Ectodermal cell (in vitro differentiated cells): ENCODE data around the gene ARHGEF38.
A peak's percentile ranks its signal among the peaks of the same experiment; 100 is the strongest.

Experiments used
- H3K27ac ChIP-seq: 2 replicates; pipeline ENCODE4 v1.7.0; 2013; ENCODE audit warnings: mild to moderate bottlenecking, low read depth, low read length; ENCODE audit not compliant: insufficient read depth, poor library complexity, severe bottlenecking
- H3K27me3 ChIP-seq: 2 replicates; pipeline ENCODE4 v1.7.0; 2013; ENCODE audit warnings: mild to moderate bottlenecking, low read length; ENCODE audit not compliant: insufficient read depth, control insufficient read depth, poor library complexity, severe bottlenecking
- H3K36me3 ChIP-seq: one replicate; pipeline ENCODE4 v1.7.0; 2013; ENCODE audit warnings: low read length; ENCODE audit not compliant: control insufficient read depth, insufficient read depth
- H3K4me1 ChIP-seq: one replicate; pipeline ENCODE4 v1.7.0; 2013; ENCODE audit warnings: low read length; ENCODE audit not compliant: control insufficient read depth, insufficient read depth
- H3K4me3 ChIP-seq: 2 replicates; pipeline ENCODE4 v1.7.0; 2013; ENCODE audit warnings: low read depth, low read length, control low read depth; ENCODE audit not compliant: insufficient read depth
- H3K9me3 ChIP-seq: 2 replicates; pipeline ENCODE4 v1.7.0; 2013; ENCODE audit warnings: mild to moderate bottlenecking, low read length, moderate library complexity; ENCODE audit not compliant: control insufficient read depth
- WGBS, 2 experiments: methylation state at CpG; one replicate each; pipeline ENCODE4 v1.1.7; 2013; ENCODE audit warnings: missing lambda C conversion rate in 2 of 2; 5-methylcytosine and 5-hydroxymethylcytosine counted together

ARHGEF38 gene

DNA sequence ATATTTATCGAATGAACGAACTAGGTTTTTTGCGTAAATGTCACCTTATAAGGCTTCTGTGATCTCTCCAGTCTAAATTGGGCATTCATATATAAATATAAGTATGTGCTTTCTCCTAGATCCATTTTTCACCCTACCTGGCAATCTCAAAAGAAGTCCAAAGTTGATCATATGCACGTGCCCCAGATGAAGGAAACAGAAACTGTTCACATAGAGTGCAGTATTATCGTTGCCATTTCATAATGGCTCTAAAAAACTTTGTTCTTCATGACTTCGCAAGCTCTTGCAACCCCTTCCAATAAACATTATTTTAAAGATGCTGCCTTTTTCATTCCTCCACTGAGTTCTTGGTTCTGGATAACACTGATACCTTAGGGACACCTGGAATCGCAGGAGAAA lies 155.4 kb downstream of the ARHGEF38 start:
- Histone ChIP-seq H3K9me3 (no peaks in the 10 kb centered on the region), H3K4me1 (peaks cover 4% of the 10 kb centered on the region), H3K27me3 (no peaks in the 10 kb centered on the region), H3K36me3 (no peaks in the 10 kb centered on the region), H3K4me3 (peak overlapping the region; percentile 95), H3K27ac (peak overlapping the region; percentile 82)
- WGBS, 2 experiments, result 40 to 44% methylated on average over 6 to 7 of the region's 7 CpGs

DNA sequence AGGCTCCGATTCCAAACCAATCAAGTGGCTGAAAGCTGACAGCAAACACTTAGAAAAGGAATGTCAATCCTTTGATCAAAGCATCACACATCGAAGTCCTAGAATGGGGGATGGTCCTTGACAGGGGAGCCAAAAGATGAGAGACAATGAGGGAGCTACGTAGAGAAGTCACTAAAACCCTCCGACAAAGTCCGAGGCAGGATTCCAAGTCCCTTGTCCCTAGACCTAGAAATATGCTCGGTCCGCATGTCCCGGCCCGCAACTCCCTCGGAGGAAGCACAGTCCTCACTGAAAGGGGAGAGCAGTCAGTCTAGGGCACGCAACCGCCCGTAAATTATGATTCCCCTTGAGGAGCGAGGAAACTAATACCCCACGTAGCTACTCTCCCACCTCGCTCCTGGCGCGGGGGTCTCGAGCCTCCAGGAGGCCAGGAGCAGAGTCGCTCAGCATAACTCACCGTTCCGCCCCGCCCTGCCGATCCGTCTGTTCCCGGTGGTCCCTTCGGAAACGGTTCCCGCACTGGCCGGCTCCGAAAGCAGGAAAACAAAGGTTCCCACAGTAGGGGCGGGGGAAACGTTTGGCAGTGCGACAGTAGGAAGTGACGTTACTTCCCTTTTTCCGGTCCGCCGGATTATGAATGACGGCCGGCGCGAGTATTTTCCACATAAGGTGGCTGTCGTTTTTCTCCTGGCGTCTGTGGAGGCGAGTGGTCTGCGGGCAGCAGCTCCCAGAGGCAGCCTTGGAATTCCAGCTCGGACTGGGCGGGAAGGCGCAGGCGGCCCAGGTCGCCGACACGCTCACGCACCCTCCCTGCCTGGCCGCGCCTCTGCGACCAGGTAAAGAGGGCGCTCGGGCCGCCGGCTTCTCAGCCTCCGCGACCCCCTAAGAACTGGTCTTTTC lies 156.0 kb downstream of the ARHGEF38 start, which contains the start of the genes GSTCD and INTS12:
Gene GSTCD, plus strand, starts transcription at position 604 of the 900 bp plus-strand sequence. CDS start 8,830 bp downstream, outside the sequence.
Gene INTS12, minus strand, starts transcription at position 509 of the 900 bp plus-strand sequence. CDS start 8,684 bp downstream, outside the sequence.
- Histone ChIP-seq H3K4me1 (peaks cover 4% of the 10 kb centered on the region), H3K36me3 (no peaks in the 10 kb centered on the region), H3K9me3 (no peaks in the 10 kb centered on the region), H3K27ac (peak within 1 kb of the TSS; percentile 88), H3K27me3 (no peaks in the 10 kb centered on the region), H3K4me3 (peak within 1 kb of the TSS; percentile 95)
- 0% methylated on average over 63 of the region's 63 CpGs for WGBS, 2 experiments

- Histone ChIP-seq H3K9me3 (no peaks in the 10 kb centered on the region), H3K4me3 (peak overlapping the region; percentile 95), H3K27ac (peak overlapping the region; percentile 88), H3K27me3 (no peaks in the 10 kb centered on the region), H3K4me1 (peaks cover 4% of the 10 kb centered on the region), H3K36me3 (no peaks in the 10 kb centered on the region)
- WGBS, 2 experiments, result 0% methylated on average over 10 to 11 of the region's 11 CpGs
These were observed 156.6 kb downstream of the ARHGEF38 start for GRCh38 chr4:105709081-105709450.

GRCh38 chr4:105710012-105710600 lies 157.7 kb downstream of the ARHGEF38 start:
- 67 to 79% methylated on average over 11 to 16 of the region's 16 CpGs for WGBS, 2 experiments
- Histone ChIP-seq H3K27ac (no peak overlapping the region), H3K4me3 (peak overlapping the region; percentile 95), H3K36me3 (no peaks in the 10 kb centered on the region), H3K9me3 (no peaks in the 10 kb centered on the region), H3K27me3 (no peaks in the 10 kb centered on the region), H3K4me1 (peaks cover 4% of the 10 kb centered on the region)

DNA sequence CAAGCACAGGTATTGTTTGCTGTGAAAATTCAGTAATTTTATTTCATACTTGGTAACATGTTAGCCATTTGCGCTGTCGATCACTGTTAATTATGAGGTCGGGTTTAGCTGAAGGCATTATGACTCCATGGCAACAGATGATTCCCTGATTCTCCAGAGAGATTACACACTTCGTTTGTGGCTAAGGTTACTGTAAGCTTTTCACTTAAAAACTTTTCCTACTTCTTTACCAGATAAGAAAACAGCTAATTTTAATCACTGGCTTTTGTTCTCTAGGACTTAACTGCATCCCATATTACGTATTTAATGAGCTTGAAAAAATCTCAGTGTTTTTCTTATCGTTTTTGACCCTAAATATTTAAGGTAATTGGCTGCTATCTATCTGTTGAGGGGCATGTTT lies 158.3 kb downstream of the ARHGEF38 start:
- 92 to 95% methylated on average over 6 of the region's 6 CpGs for WGBS, 2 experiments
- H3K36me3 ChIP-seq, result no peaks in the 10 kb centered on the region
- no peak overlapping the region for H3K4me3 ChIP-seq
- H3K27me3 ChIP-seq, result no peaks in the 10 kb centered on the region
- no peaks in the 10 kb centered on the region for H3K9me3 ChIP-seq
- no peak overlapping the region for H3K27ac ChIP-seq
- H3K4me1 ChIP-seq, result peaks cover 4% of the 10 kb centered on the region

- no peaks in the 10 kb centered on the region for H3K9me3 ChIP-seq
- no peak overlapping the region for H3K27ac ChIP-seq
- WGBS, 2 experiments, result 93 to 99% methylated on average over 2 of the region's 2 CpGs
- H3K4me1 ChIP-seq, result no peaks in the 10 kb centered on the region
- H3K36me3 ChIP-seq, result no peaks in the 10 kb centered on the region
- no peaks in the 10 kb centered on the region for H3K27me3 ChIP-seq
- no peak overlapping the region for H3K4me3 ChIP-seq
These were observed 160.3 kb downstream of the ARHGEF38 start for GRCh38 chr4:105712766-105713165.

- Histone ChIP-seq H3K4me1 (no peaks in the 10 kb centered on the region), H3K27ac (no peak overlapping the region), H3K9me3 (no peaks in the 10 kb centered on the region), H3K36me3 (no peaks in the 10 kb centered on the region), H3K27me3 (no peaks in the 10 kb centered on the region), H3K4me3 (no peak overlapping the region)
- whole genome bisulfite sequencing, 2 experiments, result 91 to 93% methylated on average over 5 of the region's 5 CpGs
These were observed 161.7 kb downstream of the ARHGEF38 start for GRCh38 chr4:105714071-105714521.

GRCh38 chr4:105714932-105715331 lies 162.5 kb downstream of the ARHGEF38 start:
- Histone ChIP-seq H3K9me3 (no peaks in the 10 kb centered on the region), H3K4me1 (no peaks in the 10 kb centered on the region), H3K27ac (no peak overlapping the region), H3K4me3 (no peak overlapping the region), H3K36me3 (no peaks in the 10 kb centered on the region), H3K27me3 (no peaks in the 10 kb centered on the region)
- 81 to 88% methylated on average over 1 of the region's 1 CpG for WGBS, 2 experiments

DNA sequence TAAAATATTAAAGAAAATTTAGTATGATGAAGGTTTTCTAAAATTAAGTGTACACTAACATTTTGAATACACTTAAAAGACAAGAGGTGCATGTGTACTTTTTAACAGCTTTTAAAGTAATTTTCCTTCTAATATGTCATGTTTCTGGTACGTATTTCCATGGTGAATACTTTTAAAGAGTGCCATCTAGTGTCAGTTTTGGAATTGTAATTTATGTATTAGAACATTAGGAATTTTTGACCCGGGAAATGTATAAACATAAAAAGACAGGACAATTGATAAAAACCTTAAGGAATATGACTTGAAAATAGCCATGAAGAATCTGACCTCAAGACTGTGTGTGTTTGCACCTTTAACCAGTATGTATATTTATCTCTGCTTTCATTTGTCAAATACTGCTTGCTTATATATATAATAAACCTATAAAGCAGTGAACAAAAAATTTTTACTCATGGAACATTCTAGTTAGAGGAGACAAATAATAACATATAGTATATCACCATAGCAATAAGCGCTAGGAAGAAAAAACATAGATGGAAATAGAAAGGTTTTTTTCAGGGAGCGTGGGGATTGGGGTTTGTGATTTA lies 163.4 kb downstream of the ARHGEF38 start:
- no peaks in the 10 kb centered on the region for H3K27me3 ChIP-seq
- H3K9me3 ChIP-seq, result no peaks in the 10 kb centered on the region
- 91 to 94% methylated on average over 4 of the region's 4 CpGs for WGBS, 2 experiments
- no peaks in the 10 kb centered on the region for H3K36me3 ChIP-seq
- no peaks in the 10 kb centered on the region for H3K4me1 ChIP-seq
- H3K4me3 ChIP-seq, result no peak overlapping the region
- H3K27ac ChIP-seq, result no peak overlapping the region

GRCh38 chr4:105719204-105719603 lies 166.8 kb downstream of the ARHGEF38 start:
- no peaks in the 10 kb centered on the region for H3K36me3 ChIP-seq
- 90 to 93% methylated on average over 2 of the region's 2 CpGs for WGBS, 2 experiments
- no peak overlapping the region for H3K4me3 ChIP-seq
- H3K9me3 ChIP-seq, result no peaks in the 10 kb centered on the region
- H3K27ac ChIP-seq, result no peak overlapping the region
- no peaks in the 10 kb centered on the region for H3K27me3 ChIP-seq
- H3K4me1 ChIP-seq, result no peaks in the 10 kb centered on the region
